ENCODE measurements around the gene C16orf74.

C16orf74 gene

DNA sequence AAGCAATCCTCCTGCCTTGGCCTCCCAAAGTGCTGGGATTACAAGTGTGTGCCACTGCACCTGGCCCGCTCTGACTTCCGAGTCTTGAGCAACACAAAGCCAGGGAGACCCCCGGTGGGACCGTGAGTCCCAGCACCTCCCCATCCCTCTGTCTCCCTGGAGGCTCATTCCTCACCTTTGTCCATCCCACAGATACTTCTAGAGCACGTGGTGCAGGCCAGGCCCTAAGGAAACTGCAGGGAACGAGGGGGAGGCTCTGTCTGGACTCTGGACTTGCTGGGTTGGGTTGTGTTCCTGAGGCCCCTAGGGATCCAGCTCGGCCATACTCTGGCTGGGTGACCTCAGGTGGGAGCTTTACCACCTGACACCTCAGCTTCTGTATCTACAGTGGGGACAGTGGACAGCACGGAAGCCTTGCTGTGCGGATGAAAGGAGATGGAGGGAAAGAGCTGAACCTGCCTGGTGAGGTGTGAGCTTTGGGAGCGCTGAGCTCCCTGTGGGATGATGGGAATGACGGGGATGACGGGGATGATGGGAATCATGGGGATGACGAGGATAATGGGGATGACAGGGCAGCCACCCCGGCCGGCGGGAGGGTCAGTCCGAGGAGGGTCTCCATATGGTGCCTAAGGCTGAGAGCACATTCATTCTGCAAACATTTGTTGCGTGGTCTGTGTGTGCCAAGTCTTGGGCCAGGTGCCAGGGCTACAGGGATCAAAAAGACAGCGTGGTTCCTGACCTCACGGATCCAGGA lies 26.6 kb downstream of the C16orf74 start:
- no peaks in the 10 kb centered on the region for H3K27me3 ChIP-seq (ENCODE audit: control insufficient read depth, insufficient read depth, low read length)
- H3K9me3 ChIP-seq (ENCODE audit: control insufficient read depth, low read depth, low read length): no peaks in the 10 kb centered on the region
- no peaks in the 10 kb centered on the region for H3K4me1 ChIP-seq (ENCODE audit: control insufficient read depth, low read depth, low read length)
- H3K4me3 ChIP-seq (ENCODE audit: low read length): no peak overlapping the region
- H3K36me3 ChIP-seq (ENCODE audit: control insufficient read depth, low read depth, low read length): no peaks in the 10 kb centered on the region
- no peak overlapping the region for H3K9ac ChIP-seq (ENCODE audit: low read length)
- no peak overlapping the region for H3K27ac ChIP-seq (ENCODE audit: low read length)

DNA sequence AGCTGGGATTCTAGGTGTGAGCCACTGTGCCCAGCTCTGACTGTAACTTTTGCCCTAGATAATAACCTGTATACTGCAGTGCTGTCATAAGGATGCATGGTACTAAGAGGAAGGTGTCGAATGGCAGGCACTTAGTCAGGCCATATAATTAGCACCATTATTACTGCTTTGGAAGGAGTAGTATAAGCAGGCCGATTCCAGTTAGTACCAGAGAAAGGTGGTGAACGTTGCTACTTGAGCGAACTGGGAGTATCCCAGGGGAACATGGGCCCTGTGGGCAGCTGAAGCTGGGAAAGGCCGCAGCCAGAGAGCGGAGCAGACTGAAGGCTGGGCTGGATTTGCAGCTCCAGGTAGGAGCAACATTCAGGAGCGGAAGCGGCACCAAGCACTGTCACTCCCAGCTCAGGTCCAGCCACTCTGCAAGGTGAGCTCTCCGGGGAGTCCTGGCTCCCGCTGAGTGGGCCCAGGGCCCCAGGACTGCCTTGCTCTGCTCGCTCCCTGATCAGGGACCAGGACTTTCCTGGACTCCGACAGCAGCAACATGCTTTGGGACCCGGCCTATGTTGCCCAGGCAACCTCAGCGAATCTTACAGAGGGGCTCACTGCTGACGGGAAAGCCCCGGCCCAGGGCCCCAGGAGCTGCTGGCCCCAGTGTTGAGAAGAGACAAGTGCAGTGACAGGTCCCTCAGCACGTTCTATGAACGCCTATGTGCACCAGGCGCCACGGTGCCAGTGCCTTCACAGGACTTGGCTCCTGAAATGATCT lies 28.6 kb downstream of the C16orf74 start:
- H3K27ac ChIP-seq (ENCODE audit: low read length): no peak overlapping the region
- H3K36me3 ChIP-seq (ENCODE audit: control insufficient read depth, low read depth, low read length): no peaks in the 10 kb centered on the region
- H3K4me3 ChIP-seq (ENCODE audit: low read length): no peak overlapping the region
- H3K9ac ChIP-seq (ENCODE audit: low read length): no peak overlapping the region
- H3K4me1 ChIP-seq (ENCODE audit: control insufficient read depth, low read depth, low read length): no peaks in the 10 kb centered on the region
- no peaks in the 10 kb centered on the region for H3K9me3 ChIP-seq (ENCODE audit: control insufficient read depth, low read depth, low read length)
- no peaks in the 10 kb centered on the region for H3K27me3 ChIP-seq (ENCODE audit: control insufficient read depth, insufficient read depth, low read length)

- H3K4me3 ChIP-seq (ENCODE audit: low read length): no peak overlapping the region
- no peaks in the 10 kb centered on the region for H3K36me3 ChIP-seq (ENCODE audit: control insufficient read depth, low read depth, low read length)
- no peaks in the 10 kb centered on the region for H3K9me3 ChIP-seq (ENCODE audit: control insufficient read depth, low read depth, low read length)
- no peak overlapping the region for H3K27ac ChIP-seq (ENCODE audit: low read length)
- H3K4me1 ChIP-seq (ENCODE audit: control insufficient read depth, low read depth, low read length): peaks cover 3% of the 10 kb centered on the region
- peaks cover 16% of the 10 kb centered on the region for H3K27me3 ChIP-seq (ENCODE audit: control insufficient read depth, insufficient read depth, low read length)
- no peak overlapping the region for H3K9ac ChIP-seq (ENCODE audit: low read length)
Observed at GRCh38 chr16:85720302-85720637, 30.6 kb downstream of the C16orf74 start.

- Histone ChIP-seq H3K36me3 (ENCODE audit: control insufficient read depth, low read depth, low read length) (no peaks in the 10 kb centered on the region), H3K9me3 (ENCODE audit: control insufficient read depth, low read depth, low read length) (no peaks in the 10 kb centered on the region), H3K4me1 (ENCODE audit: control insufficient read depth, low read depth, low read length) (peaks cover 5% of the 10 kb centered on the region), H3K27ac (ENCODE audit: low read length) (no peak overlapping the region), H3K9ac (ENCODE audit: low read length) (no peak overlapping the region), H3K4me3 (ENCODE audit: low read length) (no peak overlapping the region), H3K27me3 (ENCODE audit: control insufficient read depth, insufficient read depth, low read length) (peaks cover 20% of the 10 kb centered on the region)
Observed at GRCh38 chr16:85719605-85720301, 31.1 kb downstream of the C16orf74 start.

DNA sequence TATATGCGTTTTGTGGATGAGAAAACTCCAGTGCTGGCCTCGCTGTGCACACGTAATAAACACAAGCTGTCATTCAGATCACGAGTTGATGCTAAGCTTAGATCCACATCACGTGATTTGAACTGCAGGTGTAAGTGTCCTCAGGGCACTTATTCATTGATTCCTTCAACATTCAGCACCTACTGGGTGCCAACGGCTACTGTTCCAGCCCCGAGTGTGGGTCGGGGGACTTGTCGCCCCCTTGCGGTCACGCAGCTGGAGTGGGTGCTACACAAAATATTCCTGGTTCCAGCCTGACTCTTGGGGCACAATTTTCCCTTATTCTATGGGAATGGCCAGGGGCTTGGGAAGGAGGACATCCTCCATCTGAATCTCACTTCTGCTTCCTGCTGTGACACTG lies 32.2 kb downstream of the C16orf74 start:
- Histone ChIP-seq H3K36me3 (ENCODE audit: control insufficient read depth, low read depth, low read length) (no peaks in the 10 kb centered on the region), H3K4me3 (ENCODE audit: low read length) (no peak overlapping the region), H3K27me3 (ENCODE audit: control insufficient read depth, insufficient read depth, low read length) (peaks cover 20% of the 10 kb centered on the region), H3K27ac (ENCODE audit: low read length) (no peak overlapping the region), H3K4me1 (ENCODE audit: control insufficient read depth, low read depth, low read length) (peaks cover 5% of the 10 kb centered on the region), H3K9me3 (ENCODE audit: control insufficient read depth, low read depth, low read length) (no peaks in the 10 kb centered on the region), H3K9ac (ENCODE audit: low read length) (no peak overlapping the region)

GRCh38 chr16:85718153-85718477 lies 32.8 kb downstream of the C16orf74 start:
- Histone ChIP-seq H3K9me3 (ENCODE audit: control insufficient read depth, low read depth, low read length) (no peaks in the 10 kb centered on the region), H3K27ac (ENCODE audit: low read length) (no peak overlapping the region), H3K36me3 (ENCODE audit: control insufficient read depth, low read depth, low read length) (no peaks in the 10 kb centered on the region), H3K27me3 (ENCODE audit: control insufficient read depth, insufficient read depth, low read length) (peaks cover 20% of the 10 kb centered on the region), H3K4me3 (ENCODE audit: low read length) (no peak overlapping the region), H3K4me1 (ENCODE audit: control insufficient read depth, low read depth, low read length) (peaks cover 5% of the 10 kb centered on the region), H3K9ac (ENCODE audit: low read length) (no peak overlapping the region)

GRCh38 chr16:85717393-85718152 lies 33.3 kb downstream of the C16orf74 start:
- H3K9me3 ChIP-seq (ENCODE audit: control insufficient read depth, low read depth, low read length): no peaks in the 10 kb centered on the region
- H3K9ac ChIP-seq (ENCODE audit: low read length): no peak overlapping the region
- no peak overlapping the region for H3K27ac ChIP-seq (ENCODE audit: low read length)
- peaks cover 5% of the 10 kb centered on the region for H3K4me1 ChIP-seq (ENCODE audit: control insufficient read depth, low read depth, low read length)
- H3K27me3 ChIP-seq (ENCODE audit: control insufficient read depth, insufficient read depth, low read length): peaks cover 20% of the 10 kb centered on the region
- no peak overlapping the region for H3K4me3 ChIP-seq (ENCODE audit: low read length)
- no peaks in the 10 kb centered on the region for H3K36me3 ChIP-seq (ENCODE audit: control insufficient read depth, low read depth, low read length)

- H3K9ac ChIP-seq (ENCODE audit: low read length): no peak overlapping the region
- no peak overlapping the region for H3K4me3 ChIP-seq (ENCODE audit: low read length)
- H3K36me3 ChIP-seq (ENCODE audit: control insufficient read depth, low read depth, low read length): no peaks in the 10 kb centered on the region
- H3K27me3 ChIP-seq (ENCODE audit: control insufficient read depth, insufficient read depth, low read length): peaks cover 20% of the 10 kb centered on the region
- H3K27ac ChIP-seq (ENCODE audit: low read length): no peak overlapping the region
- H3K9me3 ChIP-seq (ENCODE audit: control insufficient read depth, low read depth, low read length): no peaks in the 10 kb centered on the region
- H3K4me1 ChIP-seq (ENCODE audit: control insufficient read depth, low read depth, low read length): peaks cover 5% of the 10 kb centered on the region
Observed at GRCh38 chr16:85716680-85717038, 34.2 kb downstream of the C16orf74 start.

GRCh38 chr16:85716022-85716679 lies 34.7 kb downstream of the C16orf74 start:
- no peak overlapping the region for H3K27ac ChIP-seq (ENCODE audit: low read length)
- H3K4me3 ChIP-seq (ENCODE audit: low read length): peak overlapping the region; percentile 38
- no peaks in the 10 kb centered on the region for H3K36me3 ChIP-seq (ENCODE audit: control insufficient read depth, low read depth, low read length)
- peaks cover 5% of the 10 kb centered on the region for H3K4me1 ChIP-seq (ENCODE audit: control insufficient read depth, low read depth, low read length)
- H3K9ac ChIP-seq (ENCODE audit: low read length): no peak overlapping the region
- H3K27me3 ChIP-seq (ENCODE audit: control insufficient read depth, insufficient read depth, low read length): peaks cover 20% of the 10 kb centered on the region
- no peaks in the 10 kb centered on the region for H3K9me3 ChIP-seq (ENCODE audit: control insufficient read depth, low read depth, low read length)

DNA sequence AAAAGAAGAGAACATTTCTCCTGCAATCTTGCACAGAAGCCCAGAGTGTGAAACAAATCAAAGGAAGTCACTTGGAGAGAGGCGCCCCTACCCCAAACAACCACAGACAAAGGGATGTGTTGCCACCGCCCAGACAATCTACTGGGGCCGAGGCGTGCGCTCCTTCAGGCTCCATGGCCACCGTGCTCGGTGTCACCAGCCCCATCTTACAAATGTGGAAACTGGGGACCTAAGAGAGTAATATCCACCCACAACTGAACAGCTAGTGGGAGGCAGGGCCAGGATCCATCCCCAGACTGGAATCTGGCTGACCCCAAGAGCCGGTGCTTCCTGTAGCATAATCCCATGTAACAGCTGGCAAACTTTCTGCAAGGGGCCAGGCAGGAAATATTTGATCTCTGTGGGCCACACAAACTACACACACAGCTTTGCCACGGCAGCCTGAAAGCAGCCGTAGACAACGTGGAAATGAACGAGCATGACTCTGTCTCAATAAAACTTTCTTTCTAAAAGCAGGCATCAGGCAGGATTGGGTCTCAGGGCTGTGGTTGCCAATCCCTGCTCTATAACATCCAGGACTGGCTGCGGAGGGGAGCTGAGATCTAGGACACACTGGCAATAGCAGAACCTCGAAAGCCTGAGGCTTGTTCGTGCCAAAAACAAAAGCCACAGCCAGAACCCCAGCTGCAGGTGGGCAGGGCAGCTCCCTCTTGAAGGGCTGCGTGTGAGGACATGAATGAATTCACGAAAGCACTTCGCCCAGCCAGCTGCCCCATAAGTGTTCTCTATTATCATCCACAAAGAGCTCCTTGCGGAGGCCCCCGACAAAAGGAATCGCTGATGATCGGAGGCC lies 35.5 kb downstream of the C16orf74 start:
- H3K9me3 ChIP-seq (ENCODE audit: control insufficient read depth, low read depth, low read length): no peaks in the 10 kb centered on the region
- H3K9ac ChIP-seq (ENCODE audit: low read length): no peak overlapping the region
- H3K4me3 ChIP-seq (ENCODE audit: low read length): peak overlapping the region; percentile 38
- H3K36me3 ChIP-seq (ENCODE audit: control insufficient read depth, low read depth, low read length): no peaks in the 10 kb centered on the region
- peaks cover 20% of the 10 kb centered on the region for H3K27me3 ChIP-seq (ENCODE audit: control insufficient read depth, insufficient read depth, low read length)
- no peak overlapping the region for H3K27ac ChIP-seq (ENCODE audit: low read length)
- H3K4me1 ChIP-seq (ENCODE audit: control insufficient read depth, low read depth, low read length): peaks cover 5% of the 10 kb centered on the region
